Measurements from ENCODE around the gene SPAG17. TPM values are rescaled to one million over a fixed set of nuclear protein-coding genes. Genes with fewer than 3 reads are reported as not detected.

Gene SPAG17
- total and polyA plus RNA-seq, 7 donors: not detected

- 43 to 68% methylated on average over 3 of the region's 3 CpGs for WGBS, 2 donors
Observed at GRCh38 chr1:117976381-117976780, 208.6 kb downstream of the SPAG17 start.

GRCh38 chr1:117971777-117972176, 213.3 kb downstream of the SPAG17 start:
- Histone ChIP-seq H3K27ac (no peak overlapping the region), H3K36me3 (no peaks in the 10 kb centered on the region), H3K4me3 (no peak overlapping the region), H3K27me3 (no peaks in the 10 kb centered on the region), H3K4me1 (no peaks in the 10 kb centered on the region), H3K9me3 (no peaks in the 10 kb centered on the region)
- DNase-seq: no peak
- TF ChIP-seq, protein P1, sequence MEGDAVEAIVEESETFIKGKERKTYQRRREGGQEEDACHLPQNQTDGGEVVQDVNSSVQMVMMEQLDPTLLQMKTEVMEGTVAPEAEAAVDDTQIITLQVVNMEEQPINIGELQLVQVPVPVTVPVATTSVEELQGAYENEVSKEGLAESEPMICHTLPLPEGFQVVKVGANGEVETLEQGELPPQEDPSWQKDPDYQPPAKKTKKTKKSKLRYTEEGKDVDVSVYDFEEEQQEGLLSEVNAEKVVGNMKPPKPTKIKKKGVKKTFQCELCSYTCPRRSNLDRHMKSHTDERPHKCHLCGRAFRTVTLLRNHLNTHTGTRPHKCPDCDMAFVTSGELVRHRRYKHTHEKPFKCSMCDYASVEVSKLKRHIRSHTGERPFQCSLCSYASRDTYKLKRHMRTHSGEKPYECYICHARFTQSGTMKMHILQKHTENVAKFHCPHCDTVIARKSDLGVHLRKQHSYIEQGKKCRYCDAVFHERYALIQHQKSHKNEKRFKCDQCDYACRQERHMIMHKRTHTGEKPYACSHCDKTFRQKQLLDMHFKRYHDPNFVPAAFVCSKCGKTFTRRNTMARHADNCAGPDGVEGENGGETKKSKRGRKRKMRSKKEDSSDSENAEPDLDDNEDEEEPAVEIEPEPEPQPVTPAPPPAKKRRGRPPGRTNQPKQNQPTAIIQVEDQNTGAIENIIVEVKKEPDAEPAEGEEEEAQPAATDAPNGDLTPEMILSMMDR (IDR thresholded peaks at IDR 0.05): no peak
- no peak for TF ChIP-seq POLR2A (IDR thresholded peaks at IDR 0.05)
- no peak for TF ChIP-seq EP300 (IDR thresholded peaks at IDR 0.05)
- no peak for TF ChIP-seq POLR2AphosphoS5 (IDR thresholded peaks at IDR 0.05)
- intact Hi-C loops (cut with DNase I): no loop called here

More at GRCh38 chr1:117976381-117976780, 208.6 kb downstream of the SPAG17 start:
- Histone ChIP-seq H3K4me3 (no peak overlapping the region), H3K4me1 (no peaks in the 10 kb centered on the region), H3K9me3 (no peaks in the 10 kb centered on the region), H3K36me3 (no peaks in the 10 kb centered on the region), H3K27ac (no peak overlapping the region), H3K27me3 (peaks cover 0 to 5% (median 0%) of the 10 kb centered on the region in 3 donors)
- DNase-seq: no peak
- intact Hi-C loops (cut with DNase I): no loop called here
- no peak for TF ChIP-seq POLR2AphosphoS5 (IDR thresholded peaks at IDR 0.05)
- no peak for TF ChIP-seq POLR2A (IDR thresholded peaks at IDR 0.05)
- TF ChIP-seq EP300 (IDR thresholded peaks at IDR 0.05): no peak
- TF ChIP-seq, protein P1 (IDR thresholded peaks at IDR 0.05): no peak

- intact Hi-C loops (cut with DNase I): no loop called here
Observed at GRCh38 chr1:117970252-117970651, 214.8 kb downstream of the SPAG17 start.

GRCh38 chr1:117967881-117968280, 217.1 kb downstream of the SPAG17 start:
- no peak for TF ChIP-seq EP300 (IDR thresholded peaks at IDR 0.05)
- TF ChIP-seq POLR2A (IDR thresholded peaks at IDR 0.05): no peak
- TF ChIP-seq, protein P1 (IDR thresholded peaks at IDR 0.05): no peak
- TF ChIP-seq POLR2AphosphoS5 (IDR thresholded peaks at IDR 0.05): no peak
- no peaks in the 10 kb centered on the region for H3K27me3 ChIP-seq
- no peak overlapping the region for H3K4me3 ChIP-seq
- WGBS, 2 donors: 0 to 10% methylated on average over 1 of the region's 1 CpG
- no peak overlapping the region for H3K27ac ChIP-seq
- H3K36me3 ChIP-seq: no peaks in the 10 kb centered on the region
- no peaks in the 10 kb centered on the region for H3K9me3 ChIP-seq
- DNase-seq: no peak
- intact Hi-C loops (cut with DNase I): no loop called here
- H3K4me1 ChIP-seq: no peaks in the 10 kb centered on the region

More at GRCh38 chr1:117970252-117970651, 214.8 kb downstream of the SPAG17 start:
- Histone ChIP-seq H3K27me3 (no peaks in the 10 kb centered on the region), H3K4me1 (no peaks in the 10 kb centered on the region), H3K27ac (no peak overlapping the region), H3K4me3 (no peak overlapping the region), H3K9me3 (no peaks in the 10 kb centered on the region), H3K36me3 (no peaks in the 10 kb centered on the region)
- TF ChIP-seq EP300 (IDR thresholded peaks at IDR 0.05): no peak
- TF ChIP-seq POLR2A (IDR thresholded peaks at IDR 0.05): no peak
- TF ChIP-seq, protein P1 (IDR thresholded peaks at IDR 0.05): no peak
- TF ChIP-seq POLR2AphosphoS5 (IDR thresholded peaks at IDR 0.05): no peak
- no peak for DNase-seq
- WGBS, 2 donors: 82 to 83% methylated on average over 9 of the region's 9 CpGs

DNA sequence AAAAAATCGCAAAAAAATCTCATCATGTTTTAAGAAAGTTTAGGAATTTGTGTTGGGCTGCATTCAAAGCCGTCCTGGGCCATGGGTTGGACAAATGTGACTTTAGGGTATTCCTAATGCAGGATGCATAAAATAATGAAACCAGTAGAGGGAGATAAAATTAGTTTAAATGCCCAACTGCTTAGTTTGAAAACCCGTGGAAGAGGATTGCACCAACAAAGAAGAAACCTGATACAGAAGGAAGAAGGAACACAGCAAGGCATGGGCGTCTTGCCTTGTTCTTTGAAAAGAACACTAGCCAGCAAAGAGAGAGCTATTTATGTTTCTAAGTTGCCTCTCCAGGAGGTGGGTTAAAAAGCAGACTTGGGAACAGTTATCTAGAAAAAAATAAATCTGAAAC, 217.6 kb downstream of the SPAG17 start:
- TF ChIP-seq POLR2A (IDR thresholded peaks at IDR 0.05) (no peak), EP300 (IDR thresholded peaks at IDR 0.05) (no peak), POLR2AphosphoS5 (IDR thresholded peaks at IDR 0.05) (no peak)
- TF ChIP-seq, protein P1 (IDR thresholded peaks at IDR 0.05): no peak
- Histone ChIP-seq H3K36me3 (peaks cover 0 to under 1% (median 0%) of the 10 kb centered on the region in 4 donors), H3K4me1 (no peaks in the 10 kb centered on the region), H3K27me3 (no peaks in the 10 kb centered on the region), H3K9me3 (no peaks in the 10 kb centered on the region), H3K27ac (no peak overlapping the region), H3K4me3 (no peak overlapping the region)
- WGBS, 2 donors: 62 to 63% methylated on average over 4 of the region's 4 CpGs
- DNase-seq: no peak
- intact Hi-C loops (cut with DNase I): no loop called here

Data from sigmoid colon (tissue), 7 donors.